Gastrocnemius medialis (tissue), 4 donors: ENCODE results near the gene GAMT. TPM values are rescaled to one million over a fixed set of nuclear protein-coding genes. Genes with fewer than 3 reads are reported as not detected.

Experiments
- ATAC-seq, 2 donors: fragments of 150-250 bp; one replicate each; pipeline ENCODE4 v1.9.1; 2016
- DNase-seq, 2 donors: peaks; one replicate each; pipeline ENCODE4 v3.0.0-alpha.2; 2019
- H3K27ac ChIP-seq, 4 donors: fragments of 200-600 bp; sonication (generic); 1 replicate in 1 of 4; 2 replicates in 3 of 4; pipeline ENCODE4 v1.5.1; 2016 to 2018; ENCODE audit warnings: mild to moderate bottlenecking in 2 of 4, moderate library complexity in 1 of 4
- H3K27me3 ChIP-seq, 3 donors: fragments of 200-600 bp; sonication (generic) in 2 of 3; 1 replicate in 1 of 3; 2 replicates in 2 of 3; pipeline versions ENCODE4 v1.5.1 to v1.6.0; 2016 to 2019; ENCODE audit warnings: mild to moderate bottlenecking in 1 of 3, moderate library complexity in 1 of 3
- H3K36me3 ChIP-seq, 2 donors: fragments of 200-600 bp; sonication (generic) in 1 of 2; one replicate each; pipeline ENCODE4 v1.5.1; 2017 to 2018
- H3K4me1 ChIP-seq, 2 donors: fragments of 200-600 bp; sonication (generic) in 1 of 2; one replicate each; pipeline ENCODE4 v1.5.1; 2016 to 2017; ENCODE audit warnings: mild to moderate bottlenecking in 2 of 2
- H3K4me3 ChIP-seq, 4 donors: fragments of 200-600 bp; sonication (generic) in 3 of 4; 1 replicate in 1 of 4; 2 replicates in 3 of 4; pipeline ENCODE4 v1.5.1; 2016 to 2019; ENCODE audit warnings: mild to moderate bottlenecking in 2 of 4
- H3K9me3 ChIP-seq, 3 donors: fragments of 200-600 bp; sonication (generic) in 2 of 3; 1 replicate in 1 of 3; 2 replicates in 2 of 3; pipeline ENCODE4 v1.5.1; 2016 to 2019
- POLR2A ChIP-seq, 2 donors: fragments of 450-650 bp; IDR thresholded peaks; one replicate each; pipeline ENCODE4 v1.6.1; 2017; ENCODE audit warnings: antibody characterized with exemption in 2 of 2, mild to moderate bottlenecking in 2 of 2, moderate library complexity in 2 of 2
- in situ Hi-C, 4 donors: fragments of 200-750 bp; cut with MboI; loops; one replicate each; pipeline versions ENCODE4 v1.15.0 to v1.8.0; 2017; ENCODE audit warnings: low sequenced_read_pairs in 4 of 4
- intact Hi-C: fragments of 100-400 bp; cut with DNase I; formaldehyde crosslinking; loops from one replicate; pipeline ENCODE4 v1.15.1; 2023; ENCODE audit warnings: low total_unique reads
- total RNA-seq, 4 donors: library from RNA; depleted of rRNA; stranded (reverse); fragments of >200 nt; gene quantifications; one replicate each; pipeline versions ENCODE4 v1.1.0 to v1.2.3, GENCODE V29; 2016
- TF ChIP-seq, protein P1 (sequence below), 5 experiments: fragments of 450-650 bp in 3 of 5; fragments of 200-600 bp in 2 of 5; sonication (generic) in 2 of 5; IDR thresholded peaks in 4 of 5; conservative IDR thresholded peaks in 1 of 5; 1 replicate in 4 of 5; 2 replicates in 1 of 5; pipeline ENCODE4 v1.5.1; 2016 to 2019; ENCODE audit warnings: antibody characterized with exemption in 5 of 5, mild to moderate bottlenecking in 3 of 5, moderate library complexity in 3 of 5

GAMT gene
- total RNA-seq, 4 donors from 2014 or later = 269 to 421 (median 373) TPM

DNA sequence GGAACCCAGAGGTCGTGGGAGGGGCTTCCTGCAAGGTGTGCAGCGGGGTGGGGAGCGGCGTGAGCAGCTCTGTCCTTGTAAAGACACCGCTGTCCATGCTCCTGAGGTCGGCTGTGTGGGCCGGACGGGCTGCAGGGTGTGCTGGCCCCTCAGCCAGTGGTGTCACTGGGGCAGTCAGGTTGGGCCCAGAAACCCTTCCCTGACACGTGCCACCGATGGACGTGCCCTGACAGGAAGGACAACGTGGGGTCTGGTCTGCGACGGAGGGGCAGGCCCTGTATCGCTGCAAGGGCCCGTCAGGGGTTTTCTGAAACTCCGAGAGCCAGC lies 32.7 kb upstream of the GAMT start:
- no peak for TF ChIP-seq POLR2A (IDR thresholded peaks at IDR 0.05)
- TF ChIP-seq, protein P1, sequence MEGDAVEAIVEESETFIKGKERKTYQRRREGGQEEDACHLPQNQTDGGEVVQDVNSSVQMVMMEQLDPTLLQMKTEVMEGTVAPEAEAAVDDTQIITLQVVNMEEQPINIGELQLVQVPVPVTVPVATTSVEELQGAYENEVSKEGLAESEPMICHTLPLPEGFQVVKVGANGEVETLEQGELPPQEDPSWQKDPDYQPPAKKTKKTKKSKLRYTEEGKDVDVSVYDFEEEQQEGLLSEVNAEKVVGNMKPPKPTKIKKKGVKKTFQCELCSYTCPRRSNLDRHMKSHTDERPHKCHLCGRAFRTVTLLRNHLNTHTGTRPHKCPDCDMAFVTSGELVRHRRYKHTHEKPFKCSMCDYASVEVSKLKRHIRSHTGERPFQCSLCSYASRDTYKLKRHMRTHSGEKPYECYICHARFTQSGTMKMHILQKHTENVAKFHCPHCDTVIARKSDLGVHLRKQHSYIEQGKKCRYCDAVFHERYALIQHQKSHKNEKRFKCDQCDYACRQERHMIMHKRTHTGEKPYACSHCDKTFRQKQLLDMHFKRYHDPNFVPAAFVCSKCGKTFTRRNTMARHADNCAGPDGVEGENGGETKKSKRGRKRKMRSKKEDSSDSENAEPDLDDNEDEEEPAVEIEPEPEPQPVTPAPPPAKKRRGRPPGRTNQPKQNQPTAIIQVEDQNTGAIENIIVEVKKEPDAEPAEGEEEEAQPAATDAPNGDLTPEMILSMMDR (IDR thresholded peaks at IDR 0.05 in 4 of 5, conservative IDR thresholded peaks at IDR 0.05 in 1 of 5) = no peak
- in situ Hi-C loops (no loop called here), intact Hi-C loops (no loop called here)
- Histone ChIP-seq H3K9me3 (no peaks in the 10 kb centered on the region), H3K36me3 (peaks cover 2 to 61% of the 10 kb centered on the region in 2 donors), H3K27me3 (no peaks in the 10 kb centered on the region), H3K27ac (no peak overlapping the region), H3K4me1 (peaks cover 7 to 18% of the 10 kb centered on the region in 2 donors), H3K4me3 (no peak overlapping the region)
- DNase-seq (no peak), ATAC-seq (no peak)

DNA sequence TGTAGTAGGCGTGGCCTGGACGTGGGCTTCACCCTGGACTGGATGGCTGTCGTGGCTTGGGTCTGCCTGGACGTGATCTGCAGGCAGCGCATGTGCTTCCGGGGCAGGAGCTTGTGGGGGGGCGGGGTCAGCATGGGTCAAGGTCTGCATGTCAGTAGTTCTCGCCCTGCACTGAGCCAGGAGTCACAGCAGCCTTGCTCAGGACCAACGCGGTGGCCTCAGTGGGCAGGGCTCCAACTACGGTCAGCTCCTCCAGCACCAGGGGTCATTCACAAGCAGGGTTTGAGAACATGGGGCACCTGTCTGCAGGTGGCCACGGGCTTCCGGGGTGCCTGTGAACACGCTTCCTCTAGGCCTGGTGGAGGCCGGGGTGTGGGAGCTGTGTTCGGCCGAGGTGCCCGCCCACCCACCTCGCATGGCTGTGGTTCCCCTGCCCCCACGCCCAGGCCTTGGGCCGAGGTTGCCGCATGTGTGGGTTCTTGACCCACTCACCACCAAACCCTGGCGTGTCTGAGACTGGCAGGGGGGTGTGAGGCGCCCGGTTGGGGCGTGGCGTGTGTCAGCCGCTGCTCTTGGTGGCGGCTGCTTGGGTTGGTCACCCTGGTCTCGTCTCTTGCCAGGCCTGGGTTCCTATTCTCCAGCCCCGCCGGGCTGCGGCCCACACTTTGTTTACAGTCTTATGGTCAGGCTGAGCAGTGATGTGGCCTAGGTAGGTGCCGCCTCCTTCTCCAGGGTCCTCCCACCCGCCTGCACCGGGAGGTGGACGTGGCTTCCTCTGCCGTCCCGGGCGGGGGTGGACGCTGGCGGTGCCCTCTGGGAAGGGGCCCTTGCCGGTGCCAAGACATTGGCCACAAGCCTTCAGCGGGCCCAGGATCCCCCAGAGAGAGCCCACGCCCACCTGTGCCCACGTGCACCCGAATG lies 32.0 kb upstream of the GAMT start:
- Histone ChIP-seq H3K27ac (no peak overlapping the region), H3K4me3 (no peak overlapping the region), H3K9me3 (no peaks in the 10 kb centered on the region), H3K36me3 (peaks cover 2 to 67% of the 10 kb centered on the region in 2 donors), H3K27me3 (no peaks in the 10 kb centered on the region), H3K4me1 (peaks cover 5 to 17% of the 10 kb centered on the region in 2 donors)
- intact Hi-C loops (no loop called here), in situ Hi-C loops (no loop called here)
- DNase-seq (no peak), ATAC-seq (no peak)
- TF ChIP-seq, protein P1 (IDR thresholded peaks at IDR 0.05 in 4 of 5, conservative IDR thresholded peaks at IDR 0.05 in 1 of 5) = no peak
- TF ChIP-seq POLR2A (IDR thresholded peaks at IDR 0.05) = no peak

DNA sequence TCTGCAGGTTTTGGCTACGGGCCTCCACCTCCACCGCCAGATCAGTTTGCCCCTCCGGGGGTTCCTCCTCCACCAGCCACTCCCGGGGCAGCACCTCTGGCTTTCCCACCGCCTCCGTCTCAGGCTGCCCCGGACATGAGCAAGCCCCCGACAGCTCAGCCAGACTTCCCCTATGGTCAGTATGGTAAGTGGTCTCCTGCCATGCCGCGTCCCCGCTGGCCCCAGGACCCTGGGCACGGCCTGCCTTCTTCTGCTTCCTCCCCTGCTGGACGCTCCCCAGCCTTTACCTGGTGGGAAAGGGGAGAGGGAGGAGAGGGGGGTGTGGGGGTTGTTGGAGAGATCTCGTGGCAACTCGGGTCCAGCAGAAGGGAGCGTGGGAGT lies 31.2 kb upstream of the GAMT start:
- TF ChIP-seq, protein P1 (IDR thresholded peaks at IDR 0.05 in 4 of 5, conservative IDR thresholded peaks at IDR 0.05 in 1 of 5) = no peak
- no peak for TF ChIP-seq POLR2A (IDR thresholded peaks at IDR 0.05)
- Histone ChIP-seq H3K4me3 (no peak overlapping the region), H3K36me3 (peaks cover 2 to 69% of the 10 kb centered on the region in 2 donors), H3K4me1 (peaks cover under 1 to 11% of the 10 kb centered on the region in 2 donors), H3K27me3 (no peaks in the 10 kb centered on the region), H3K27ac (no peak overlapping the region), H3K9me3 (no peaks in the 10 kb centered on the region)
- in situ Hi-C loops = no loop called here
- ATAC-seq = no peak
- DNase-seq = no peak
- intact Hi-C loops = no loop called here

DNA sequence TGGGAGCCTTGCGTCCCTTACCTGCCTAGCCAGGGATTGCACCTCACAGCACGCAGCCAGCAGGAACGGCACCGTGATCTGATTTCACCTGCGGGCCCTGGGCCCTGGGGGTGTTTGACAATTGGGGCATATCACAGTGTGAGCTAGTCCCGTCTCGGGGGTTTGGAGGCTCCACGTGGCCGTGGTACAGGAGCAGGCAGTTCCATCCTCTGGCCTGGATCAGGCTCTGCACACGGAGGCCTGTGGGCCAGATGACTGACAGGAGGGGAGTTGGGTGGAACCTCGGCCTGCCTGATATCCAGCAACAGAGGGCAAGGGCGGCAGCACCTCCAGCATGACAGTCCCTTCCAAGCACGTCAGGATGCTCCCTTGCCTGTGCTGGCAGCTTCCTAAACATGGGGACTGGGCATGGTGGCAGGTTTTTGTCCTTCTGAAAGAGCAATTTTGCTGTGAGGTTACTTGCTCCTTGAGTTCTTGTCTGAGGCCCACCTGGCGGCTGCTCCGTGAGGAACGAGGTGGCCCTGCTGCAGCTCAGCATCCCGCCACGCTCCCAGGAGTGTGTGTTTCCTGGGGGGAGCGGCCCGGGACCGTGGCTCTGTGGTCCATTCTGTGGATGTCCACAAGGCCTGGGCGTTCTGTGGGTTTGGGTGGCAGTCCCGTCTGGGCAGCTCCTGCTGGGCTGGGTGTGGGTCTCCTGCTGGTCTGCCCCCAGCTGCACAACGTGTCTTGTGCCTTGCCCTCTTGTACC lies 30.6 kb upstream of the GAMT start:
- in situ Hi-C loops = no loop called here
- H3K27me3 ChIP-seq = no peaks in the 10 kb centered on the region
- H3K9me3 ChIP-seq = no peaks in the 10 kb centered on the region
- no peak overlapping the region for H3K4me3 ChIP-seq
- no peak overlapping the region for H3K27ac ChIP-seq
- ATAC-seq (no peak), DNase-seq (no peak)
- H3K36me3 ChIP-seq = peaks cover 2 to 74% of the 10 kb centered on the region in 2 donors
- no peak for TF ChIP-seq POLR2A (IDR thresholded peaks at IDR 0.05)
- TF ChIP-seq, protein P1 (IDR thresholded peaks at IDR 0.05 in 4 of 5, conservative IDR thresholded peaks at IDR 0.05 in 1 of 5) = no peak
- peaks cover 0 to 7% of the 10 kb centered on the region in 2 donors for H3K4me1 ChIP-seq
- intact Hi-C loops = no loop called here
